ENCODE results near the gene PITPNC1. TPM values are rescaled to one million over a fixed set of nuclear protein-coding genes. Genes with fewer than 3 reads are reported as not detected.

The PITPNC1 gene
- total RNA-seq, 1 donor from 2014 or later, result 23.7 TPM

- no peak overlapping the region for H3K4me3 ChIP-seq
- H3K4me1 ChIP-seq, result no peaks in the 10 kb centered on the region
- H3K9me3 ChIP-seq, result no peaks in the 10 kb centered on the region
- TF ChIP-seq CTCF (IDR thresholded peaks at IDR 0.05), result no peak
- DNase-seq (no peak), ATAC-seq (no peak)
- peaks cover 11% of the 10 kb centered on the region for H3K36me3 ChIP-seq
- H3K27me3 ChIP-seq (ENCODE audit: low read depth), result no peaks in the 10 kb centered on the region
- intact Hi-C loops (cut with DNase I), result no loop called here
- H3K27ac ChIP-seq, result no peak overlapping the region
These were observed 302.6 kb downstream of the PITPNC1 start for GRCh38 chr17:67679721-67680120.

GRCh38 chr17:67680445-67681224 is 303.6 kb downstream of the PITPNC1 start:
- no peak overlapping the region for H3K27ac ChIP-seq
- TF ChIP-seq CTCF (IDR thresholded peaks at IDR 0.05), result no peak
- intact Hi-C loops (cut with DNase I), result no loop called here
- no peak for DNase-seq
- H3K27me3 ChIP-seq (ENCODE audit: low read depth), result no peaks in the 10 kb centered on the region
- H3K36me3 ChIP-seq, result peaks cover 11% of the 10 kb centered on the region
- ATAC-seq, result no peak
- no peaks in the 10 kb centered on the region for H3K4me1 ChIP-seq
- H3K4me3 ChIP-seq, result no peak overlapping the region
- no peaks in the 10 kb centered on the region for H3K9me3 ChIP-seq

- intact Hi-C loops (cut with DNase I), result no loop called here
- H3K4me1 ChIP-seq, result no peaks in the 10 kb centered on the region
- no peak for DNase-seq
- H3K9me3 ChIP-seq, result no peaks in the 10 kb centered on the region
- H3K36me3 ChIP-seq, result peaks cover 14% of the 10 kb centered on the region
- H3K4me3 ChIP-seq, result no peak overlapping the region
- TF ChIP-seq CTCF (IDR thresholded peaks at IDR 0.05), result no peak
- no peak overlapping the region for H3K27ac ChIP-seq
- H3K27me3 ChIP-seq (ENCODE audit: low read depth), result no peaks in the 10 kb centered on the region
- ATAC-seq, result no peak
These were observed 305.1 kb downstream of the PITPNC1 start for GRCh38 chr17:67682196-67682595.

GRCh38 chr17:67685351-67685750 is 308.3 kb downstream of the PITPNC1 start:
- DNase-seq (no peak), ATAC-seq (no peak)
- Histone ChIP-seq H3K27me3 (ENCODE audit: low read depth) (no peaks in the 10 kb centered on the region), H3K4me3 (no peak overlapping the region), H3K27ac (no peak overlapping the region), H3K9me3 (no peaks in the 10 kb centered on the region), H3K4me1 (peaks cover 6% of the 10 kb centered on the region), H3K36me3 (peaks cover 7% of the 10 kb centered on the region)
- TF ChIP-seq CTCF (IDR thresholded peaks at IDR 0.05), result no peak
- intact Hi-C loops (cut with DNase I), result loop anchor here (5.0 kb wide), 1 partner anchor 308 kb away; the partner anchor contains the start of gene PITPNC1

GRCh38 chr17:67686241-67686640 is 309.2 kb downstream of the PITPNC1 start:
- Histone ChIP-seq H3K36me3 (peaks cover 7% of the 10 kb centered on the region), H3K4me3 (no peak overlapping the region), H3K4me1 (peaks cover 6% of the 10 kb centered on the region), H3K27ac (no peak overlapping the region), H3K9me3 (no peaks in the 10 kb centered on the region), H3K27me3 (ENCODE audit: low read depth) (no peaks in the 10 kb centered on the region)
- no peak for DNase-seq
- no peak for TF ChIP-seq CTCF (IDR thresholded peaks at IDR 0.05)
- ATAC-seq, result no peak
- intact Hi-C loops (cut with DNase I), result loop anchor here (5.0 kb wide), 1 partner anchor 309 kb away; the partner anchor contains the start of gene PITPNC1
